Epithelial cell of esophagus (primary cell): ENCODE data around the gene TEC.

Source experiments
- DNase-seq: peaks from one replicate; pipeline ENCODE4 v3.0.0; 2010; ENCODE audit warnings: low read depth
- H3K4me3 ChIP-seq: 2 replicates; pipeline ENCODE4 v1.5.1; 2011; ENCODE audit warnings: mild to moderate bottlenecking, low read length, control low read depth
- TF ChIP-seq, protein P1 (sequence below): IDR thresholded peaks from 2 replicates; pipeline ENCODE4 v1.5.1; 2011; ENCODE audit warnings: low read depth, mild to moderate bottlenecking, low read length, control low read depth, inconsistent platforms; ENCODE audit not compliant: insufficient read depth; ENCODE audit errors: missing control alignments

TEC gene

DNA sequence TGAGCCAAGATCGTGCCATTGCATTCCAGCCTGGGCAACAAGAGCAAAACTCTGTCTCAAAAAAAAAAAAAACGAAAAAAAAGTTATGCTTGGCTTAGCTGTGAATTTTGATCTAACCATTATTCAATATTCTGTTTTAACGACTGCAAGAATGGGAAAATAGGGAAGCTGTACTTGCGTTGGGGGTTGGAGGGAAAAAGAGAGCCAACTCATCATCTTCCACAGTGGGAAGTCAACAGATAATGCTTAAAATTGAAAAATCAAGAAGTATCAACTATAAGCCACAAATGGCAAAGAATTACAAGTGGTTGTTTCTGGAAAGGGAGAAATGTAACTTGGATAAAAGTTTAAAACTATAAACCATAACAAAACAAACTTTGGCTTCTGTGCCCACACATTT is 2.9 kb downstream of the TEC start:
- TF ChIP-seq, protein P1, sequence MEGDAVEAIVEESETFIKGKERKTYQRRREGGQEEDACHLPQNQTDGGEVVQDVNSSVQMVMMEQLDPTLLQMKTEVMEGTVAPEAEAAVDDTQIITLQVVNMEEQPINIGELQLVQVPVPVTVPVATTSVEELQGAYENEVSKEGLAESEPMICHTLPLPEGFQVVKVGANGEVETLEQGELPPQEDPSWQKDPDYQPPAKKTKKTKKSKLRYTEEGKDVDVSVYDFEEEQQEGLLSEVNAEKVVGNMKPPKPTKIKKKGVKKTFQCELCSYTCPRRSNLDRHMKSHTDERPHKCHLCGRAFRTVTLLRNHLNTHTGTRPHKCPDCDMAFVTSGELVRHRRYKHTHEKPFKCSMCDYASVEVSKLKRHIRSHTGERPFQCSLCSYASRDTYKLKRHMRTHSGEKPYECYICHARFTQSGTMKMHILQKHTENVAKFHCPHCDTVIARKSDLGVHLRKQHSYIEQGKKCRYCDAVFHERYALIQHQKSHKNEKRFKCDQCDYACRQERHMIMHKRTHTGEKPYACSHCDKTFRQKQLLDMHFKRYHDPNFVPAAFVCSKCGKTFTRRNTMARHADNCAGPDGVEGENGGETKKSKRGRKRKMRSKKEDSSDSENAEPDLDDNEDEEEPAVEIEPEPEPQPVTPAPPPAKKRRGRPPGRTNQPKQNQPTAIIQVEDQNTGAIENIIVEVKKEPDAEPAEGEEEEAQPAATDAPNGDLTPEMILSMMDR = no peak
- no peak overlapping the region for H3K4me3 ChIP-seq
- DNase-seq = no peak

- TF ChIP-seq, protein P1 = no peak
- no peak overlapping the region for H3K4me3 ChIP-seq
- DNase-seq = no peak
These were observed 6.7 kb downstream of the TEC start for GRCh38 chr4:48262926-48263325.

DNA sequence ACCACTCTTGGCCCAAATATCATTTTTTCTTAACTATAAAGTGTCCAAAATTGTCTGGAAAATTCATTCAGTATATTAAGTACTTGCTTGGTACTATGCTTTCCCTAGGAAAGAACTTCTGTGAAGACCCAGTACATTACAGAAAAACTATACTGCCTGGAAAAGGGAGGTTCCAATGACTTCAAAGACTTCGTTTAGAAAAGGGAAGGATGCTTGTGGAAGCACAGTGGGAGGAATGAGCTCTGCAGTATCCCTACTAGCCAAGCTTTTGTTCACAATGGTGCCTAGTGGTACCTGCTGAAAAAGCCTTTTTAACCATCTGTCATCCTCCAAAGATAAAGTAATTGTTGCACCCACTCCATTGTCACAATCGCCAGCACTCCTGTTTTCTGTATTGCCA is 7.2 kb downstream of the TEC start:
- TF ChIP-seq, protein P1 = no peak
- DNase-seq = no peak
- H3K4me3 ChIP-seq = no peak overlapping the region

DNA sequence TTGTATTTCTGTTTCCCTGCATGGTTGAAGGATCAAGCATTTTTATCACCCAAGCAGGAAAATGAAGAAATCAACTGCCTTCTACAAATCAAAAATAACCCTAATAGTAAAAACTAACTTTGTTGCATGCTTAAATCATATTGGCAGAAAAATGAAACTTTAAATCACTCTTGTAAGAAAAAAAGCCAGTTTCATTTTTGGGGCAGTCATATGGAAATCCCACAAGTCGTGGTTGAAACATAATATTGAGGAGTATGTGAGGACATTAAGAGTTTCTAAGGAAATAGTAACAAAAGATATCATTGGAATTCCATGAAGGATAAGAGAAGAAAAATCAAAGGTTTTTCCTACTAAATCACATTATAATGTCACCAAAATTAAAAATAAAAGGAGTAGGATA is 8.4 kb downstream of the TEC start:
- TF ChIP-seq, protein P1 = no peak
- DNase-seq = no peak

DNA sequence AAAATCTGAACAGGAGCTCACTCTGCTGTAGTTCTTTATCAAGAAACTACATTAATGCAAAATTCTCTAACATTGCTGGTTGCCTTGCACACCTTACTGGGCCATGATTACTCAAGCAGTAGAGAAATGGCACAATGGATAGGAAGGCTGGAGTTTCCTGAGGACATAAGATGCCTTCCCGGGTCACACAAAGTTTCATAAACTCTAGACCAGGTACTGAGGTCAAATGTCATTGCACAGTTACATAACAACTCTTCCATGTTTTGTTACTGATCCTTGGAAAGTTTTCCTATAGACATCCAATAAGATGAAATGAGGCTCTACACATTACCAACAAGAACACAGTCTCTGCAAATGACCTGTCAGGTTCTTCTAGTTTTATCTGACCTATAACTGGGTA is 9.9 kb downstream of the TEC start:
- TF ChIP-seq, protein P1 = no peak
- no peak for DNase-seq
- no peak overlapping the region for H3K4me3 ChIP-seq

More for the DNA sequence above, 8.4 kb downstream of the TEC start:
- H3K4me3 ChIP-seq = no peak overlapping the region

- TF ChIP-seq, protein P1 = no peak
- no peak for DNase-seq
- no peak overlapping the region for H3K4me3 ChIP-seq
These were observed 10.7 kb downstream of the TEC start for GRCh38 chr4:48258845-48259397.

DNA sequence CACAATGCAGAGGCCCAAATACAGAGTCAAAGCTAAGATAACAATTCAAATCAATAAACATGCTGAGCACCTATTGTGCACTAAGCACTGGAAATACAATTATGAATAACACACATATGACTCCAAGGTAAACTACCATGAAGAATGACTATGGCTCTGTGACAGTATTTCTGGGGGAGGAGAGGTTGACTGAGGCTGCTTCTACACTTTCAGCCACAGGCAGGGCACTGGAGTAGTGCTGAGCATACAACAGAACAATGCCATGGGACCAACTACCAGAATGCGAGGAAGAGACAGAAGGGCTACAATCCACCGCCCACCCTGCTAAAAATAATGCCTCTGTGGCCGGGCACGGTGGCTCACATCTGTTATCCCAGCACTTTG is 13.7 kb downstream of the TEC start:
- DNase-seq = no peak
- H3K4me3 ChIP-seq = no peak overlapping the region
- TF ChIP-seq, protein P1 = no peak
